MM.1S (cell line): ENCODE measurements around the gene ZNF880.

Experiments used
- DNase-seq: peaks from one replicate; pipeline ENCODE4 v3.0.0-alpha.2; 2015
- H2AFZ ChIP-seq: fragments of 300-600 bp; sonication (generic); 2 replicates; pipeline ENCODE4 v1.6.0; 2016; ENCODE audit warnings: antibody characterized with exemption, low read length
- H3F3A ChIP-seq: fragments of 300-600 bp; sonication (generic); 2 replicates; pipeline ENCODE4 v1.6.1; 2016; ENCODE audit warnings: mild to moderate bottlenecking, antibody characterized with exemption, low read length, moderate library complexity, mixed read lengths; ENCODE audit not compliant: insufficient read depth
- H3K27ac ChIP-seq: fragments of 300-600 bp; sonication (generic); 2 replicates; pipeline ENCODE4 v1.5.1; 2016; ENCODE audit warnings: mild to moderate bottlenecking, low read length
- H3K27me3 ChIP-seq: fragments of 300-600 bp; sonication (generic); replicated peaks from 2 replicates; pipeline ENCODE4 v1.6.0; 2016; ENCODE audit warnings: low read length; ENCODE audit not compliant: insufficient read depth
- H3K36me3 ChIP-seq: fragments of 300-600 bp; sonication (generic); replicated peaks from 2 replicates; pipeline ENCODE4 v1.6.1; 2016; ENCODE audit warnings: mild to moderate bottlenecking, low read length, mixed read lengths; ENCODE audit not compliant: insufficient read depth
- H3K4me1 ChIP-seq: fragments of 300-600 bp; sonication (generic); 2 replicates; pipeline ENCODE4 v1.6.1; 2016; ENCODE audit warnings: low read length, mixed read lengths
- H3K4me2 ChIP-seq: fragments of 300-600 bp; sonication (generic); 2 replicates; pipeline ENCODE4 v1.6.0; 2016; ENCODE audit warnings: low read depth, low read length
- H3K4me3 ChIP-seq: fragments of 300-600 bp; sonication (generic); 2 replicates; pipeline ENCODE4 v1.5.1; 2016; ENCODE audit warnings: low read length, mixed read lengths
- H3K79me2 ChIP-seq: fragments of 300-600 bp; sonication (generic); 2 replicates; pipeline ENCODE4 v1.6.1; 2016; ENCODE audit warnings: mixed run types, low read length, mixed read lengths
- H3K9ac ChIP-seq: fragments of 300-600 bp; sonication (generic); 2 replicates; pipeline ENCODE4 v1.6.1; 2016; ENCODE audit warnings: low read length, mixed read lengths
- H3K9me2 ChIP-seq: fragments of 300-600 bp; sonication (generic); replicated peaks from 2 replicates; pipeline ENCODE4 v1.6.1; 2016; ENCODE audit warnings: mild to moderate bottlenecking, low read length, mixed read lengths; ENCODE audit not compliant: insufficient read depth
- H3K9me3 ChIP-seq: fragments of 300-600 bp; sonication (generic); replicated peaks from 2 replicates; pipeline ENCODE4 v1.6.1; 2016; ENCODE audit warnings: mild to moderate bottlenecking, low read length, mixed read lengths; ENCODE audit not compliant: insufficient read depth
- H4K20me1 ChIP-seq: fragments of 300-600 bp; sonication (generic); 2 replicates; pipeline ENCODE4 v1.6.1; 2016; ENCODE audit warnings: mild to moderate bottlenecking, low read length, moderate library complexity, mixed read lengths; ENCODE audit not compliant: insufficient read depth
- EZH2 ChIP-seq: fragments of 300-600 bp; sonication (generic); optimal IDR thresholded peaks from 2 replicates; pipeline ENCODE3; 2017; ENCODE audit warnings: low read depth, mild to moderate bottlenecking, antibody characterized with exemption, low read length, mixed read lengths
- EZH2phosphoT487 ChIP-seq: fragments of 300-600 bp; sonication (generic); IDR thresholded peaks from 2 replicates; pipeline ENCODE4 v1.6.1; 2018; ENCODE audit warnings: antibody characterized with exemption, low read length
- TF ChIP-seq, protein P1 (sequence below): fragments of 300-600 bp; sonication (generic); IDR thresholded peaks from 2 replicates; pipeline ENCODE4 v1.5.1; 2016; ENCODE audit warnings: antibody characterized with exemption, low read length, mixed read lengths

Gene ZNF880

GRCh38 chr19:52398081-52398441 lies 28.3 kb downstream of the ZNF880 start:
- Histone ChIP-seq H3K4me2 (no peak overlapping the region), H3K79me2 (no peaks in the 10 kb centered on the region), H2AFZ (peak overlapping the region; percentile 61; the same call in 1 of the 2 replicates), H3K36me3 (no peaks in the 10 kb centered on the region), H4K20me1 (no peaks in the 10 kb centered on the region), H3K9me2 (no peaks in the 10 kb centered on the region), H3K9me3 (no peaks in the 10 kb centered on the region), H3K4me3 (peak overlapping the region; percentile 25; the same call in 1 of the 2 replicates), H3K27me3 (no peaks in the 10 kb centered on the region), H3K4me1 (no peaks in the 10 kb centered on the region), H3F3A (no peaks in the 10 kb centered on the region), H3K27ac (no peak overlapping the region), H3K9ac (no peak overlapping the region)
- TF ChIP-seq EZH2phosphoT487 = no peak
- no peak for DNase-seq

DNA sequence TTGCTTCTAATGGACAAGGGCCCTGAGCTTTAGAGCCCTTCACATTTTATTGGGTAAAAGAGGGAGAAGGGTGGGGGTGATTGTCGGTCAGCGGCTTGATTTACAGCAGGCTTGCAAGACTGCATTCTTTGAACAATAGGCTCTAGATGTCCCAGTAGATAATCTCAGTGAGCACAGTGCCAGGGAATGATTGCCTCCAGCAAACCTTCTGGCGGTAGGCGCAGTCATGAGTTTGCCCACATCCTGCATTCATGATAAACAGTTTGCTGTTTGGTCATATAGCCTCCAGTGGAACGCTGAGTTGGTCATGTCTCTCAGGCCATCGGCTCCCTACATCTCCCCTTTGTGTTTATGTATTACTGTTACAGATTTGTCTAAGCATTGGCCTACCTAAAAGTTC lies 40.6 kb downstream of the ZNF880 start:
- H2AFZ ChIP-seq = no peak overlapping the region
- no peaks in the 10 kb centered on the region for H4K20me1 ChIP-seq
- no peak overlapping the region for H3K4me3 ChIP-seq
- H3K79me2 ChIP-seq = no peaks in the 10 kb centered on the region
- no peak overlapping the region for H3K4me2 ChIP-seq
- TF ChIP-seq, protein P1, sequence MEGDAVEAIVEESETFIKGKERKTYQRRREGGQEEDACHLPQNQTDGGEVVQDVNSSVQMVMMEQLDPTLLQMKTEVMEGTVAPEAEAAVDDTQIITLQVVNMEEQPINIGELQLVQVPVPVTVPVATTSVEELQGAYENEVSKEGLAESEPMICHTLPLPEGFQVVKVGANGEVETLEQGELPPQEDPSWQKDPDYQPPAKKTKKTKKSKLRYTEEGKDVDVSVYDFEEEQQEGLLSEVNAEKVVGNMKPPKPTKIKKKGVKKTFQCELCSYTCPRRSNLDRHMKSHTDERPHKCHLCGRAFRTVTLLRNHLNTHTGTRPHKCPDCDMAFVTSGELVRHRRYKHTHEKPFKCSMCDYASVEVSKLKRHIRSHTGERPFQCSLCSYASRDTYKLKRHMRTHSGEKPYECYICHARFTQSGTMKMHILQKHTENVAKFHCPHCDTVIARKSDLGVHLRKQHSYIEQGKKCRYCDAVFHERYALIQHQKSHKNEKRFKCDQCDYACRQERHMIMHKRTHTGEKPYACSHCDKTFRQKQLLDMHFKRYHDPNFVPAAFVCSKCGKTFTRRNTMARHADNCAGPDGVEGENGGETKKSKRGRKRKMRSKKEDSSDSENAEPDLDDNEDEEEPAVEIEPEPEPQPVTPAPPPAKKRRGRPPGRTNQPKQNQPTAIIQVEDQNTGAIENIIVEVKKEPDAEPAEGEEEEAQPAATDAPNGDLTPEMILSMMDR = no peak
- TF ChIP-seq EZH2phosphoT487 (no peak), EZH2 (no peak)
- no peaks in the 10 kb centered on the region for H3F3A ChIP-seq
- H3K4me1 ChIP-seq = no peaks in the 10 kb centered on the region
- H3K36me3 ChIP-seq = no peaks in the 10 kb centered on the region
- no peak overlapping the region for H3K9ac ChIP-seq
- no peaks in the 10 kb centered on the region for H3K9me3 ChIP-seq
- H3K9me2 ChIP-seq = no peaks in the 10 kb centered on the region
- DNase-seq = no peak
- H3K27me3 ChIP-seq = no peaks in the 10 kb centered on the region
- H3K27ac ChIP-seq = no peak overlapping the region

- Histone ChIP-seq H3K36me3 (no peaks in the 10 kb centered on the region), H3K9me2 (no peaks in the 10 kb centered on the region), H3K9ac (no peak overlapping the region), H2AFZ (no peak overlapping the region), H3K4me3 (no peak overlapping the region), H3K9me3 (no peaks in the 10 kb centered on the region), H3K4me1 (no peaks in the 10 kb centered on the region), H3K4me2 (no peak overlapping the region), H3F3A (no peaks in the 10 kb centered on the region), H3K27ac (no peak overlapping the region), H3K79me2 (no peaks in the 10 kb centered on the region), H3K27me3 (no peaks in the 10 kb centered on the region), H4K20me1 (no peaks in the 10 kb centered on the region)
- TF ChIP-seq, protein P1 = no peak
- TF ChIP-seq EZH2 (no peak), EZH2phosphoT487 (no peak)
- no peak for DNase-seq
Measured at GRCh38 chr19:52415711-52416110, 46.0 kb downstream of the ZNF880 start.

GRCh38 chr19:52428937-52429336 lies 59.2 kb downstream of the ZNF880 start, which contains the start of gene ZNF534:
TSS of gene ZNF534 (plus strand) at chr19:52429148. CDS start at chr19:52431475, 2,327 bp downstream.
- Histone ChIP-seq H3F3A (no peaks in the 10 kb centered on the region), H3K9me3 (no peaks in the 10 kb centered on the region), H4K20me1 (no peaks in the 10 kb centered on the region), H2AFZ (no peak within 1 kb of the TSS), H3K27ac (no peak within 1 kb of the TSS), H3K27me3 (no peaks in the 10 kb centered on the region), H3K4me3 (no peak within 1 kb of the TSS), H3K4me2 (no peak within 1 kb of the TSS), H3K4me1 (no peaks in the 10 kb centered on the region), H3K36me3 (no peaks in the 10 kb centered on the region), H3K9ac (no peak within 1 kb of the TSS), H3K79me2 (no peaks in the 10 kb centered on the region), H3K9me2 (no peaks in the 10 kb centered on the region)
- no peak for DNase-seq
- TF ChIP-seq, protein P1 = no peak
- TF ChIP-seq EZH2 = no peak
